ENCODE data around the gene KRT37. TPM values are rescaled to one million over a fixed set of nuclear protein-coding genes. Genes with fewer than 3 reads are reported as not detected.

KRT37 gene
- total and polyA plus RNA-seq, 9 of the 15 experiments (the other 6 are each of a cell fraction or from before 2014, with no cell fraction given), result not detected

GRCh38 chr17:41453066-41453465 is 28.7 kb upstream of the KRT37 start:
- Histone ChIP-seq H3K4me1 (replicated peaks in 1 of 2; ENCODE audit: control insufficient read depth in 2 of 2, insufficient read depth in 2 of 2, low read length in 2 of 2) (no peaks in the 10 kb centered on the region), H3K4me2 (ENCODE audit: insufficient read depth, low read length) (no peak overlapping the region), H4K20me1 (replicated peaks; ENCODE audit: control insufficient read depth, insufficient read depth, low read length) (no peaks in the 10 kb centered on the region), H3K9me1 (ENCODE audit: control insufficient read depth, insufficient read depth, low read length) (no peaks in the 10 kb centered on the region), H3K79me2 (ENCODE audit: control insufficient read depth, insufficient read depth, low read length) (no peaks in the 10 kb centered on the region), H3K27ac (ENCODE audit: extremely low read depth, low read depth, low read length) (no peak overlapping the region), H3K9ac (ENCODE audit: insufficient read depth in 1 of 2, low read depth in 2 of 2, low read length in 2 of 2) (no peak overlapping the region), H2AFZ (ENCODE audit: low read depth, low read length) (no peak overlapping the region), H3K27me3 (ENCODE audit: control insufficient read depth in 2 of 2, insufficient read depth in 2 of 2, low read length in 2 of 2) (peaks cover 2 to 4% of the 10 kb centered on the region in 2 experiments; a peak in 1 of 5 replicates), H3K36me3 (ENCODE audit: control insufficient read depth, insufficient read depth, low read length) (no peaks in the 10 kb centered on the region), H3K9me3 (replicated peaks; ENCODE audit: control insufficient read depth, insufficient read depth, low read depth, low read length) (no peaks in the 10 kb centered on the region; the same call in 1 of the 2 replicates), H3K4me3 (no peak overlapping the region)
- ChIA-PET POLR2A (interaction anchor here (0.7 kb wide), 1 partner anchor 84 kb away, joined by 3 read pairs; the partner anchor contains the start of gene KRT33B), CTCF (ENCODE audit: low intra/inter-chr PET ratio) (no interaction called here)
- TF ChIP-seq ZNF134 (CRISPR knock-in tag; conservative IDR thresholded peaks at IDR 0.05) (no peak), SIN3A (IDR thresholded peaks at IDR 0.05; ENCODE audit: borderline replicate concordance in 2 of 2, control insufficient read depth in 1 of 2, low read depth in 2 of 2, low read length in 2 of 2) (no peak), ARID1B (IDR thresholded peaks at IDR 0.05) (0 out of 2 replicates have a peak, but pooled peaks have one; percentile 11), MAFG (tag; conservative IDR thresholded peaks at IDR 0.05) (peak; percentile 49), DEAF1 (CRISPR knock-in tag; IDR thresholded peaks at IDR 0.05) (no peak), NRF1 (conservative IDR thresholded peaks at IDR 0.05 in 1 of 2, IDR thresholded peaks at IDR 0.05 in 1 of 2) (no peak), C11orf30 (IDR thresholded peaks at IDR 0.05; ENCODE audit: low read depth) (peak; percentile 55; the same call in 1 of the 2 replicates), HNRNPK (IDR thresholded peaks at IDR 0.05; ENCODE audit: low read depth, low read length, poor library complexity, severe bottlenecking) (no peak), ZNF316 (IDR thresholded peaks at IDR 0.05) (peak; percentile 78), GTF2A2 (tag; IDR thresholded peaks at IDR 0.05) (no peak), PKNOX1 (IDR thresholded peaks at IDR 0.05) (peak; percentile 47; the same call in 1 of the 2 replicates), ZNF57 (CRISPR knock-in tag; IDR thresholded peaks at IDR 0.05) (no peak), FIP1L1 (IDR thresholded peaks at IDR 0.05; ENCODE audit: low read depth, low read length, poor library complexity, severe bottlenecking) (no peak), ZFP30 (CRISPR knock-in tag; IDR thresholded peaks at IDR 0.05; ENCODE audit: borderline replicate concordance) (no peak), ZNF444 (CRISPR knock-in tag; IDR thresholded peaks at IDR 0.05) (no peak)
- FAIRE-seq, result no peak
- in situ Hi-C loops (cut with MboI), result no loop called here
- no peak for DNase-seq (ENCODE audit: extremely low read depth in 1 of 4, low spot score in 3 of 4)
- no TSS peak for BruUV-seq (replicated peaks)
- intact Hi-C loops (cut with micrococcal nuclease), result no loop called here
- ATAC-seq, result no peak
- 0% methylated on average over 3 of the region's 3 CpGs for WGBS (ENCODE audit: insufficient coverage, low coverage, missing lambda C conversion rate)

All from K562 (cell line).